NCI-H1694 treated with DMSO at 0.1 percent for 48 hours (cell line): ENCODE data around the gene MMD.
A peak's percentile ranks its signal among the peaks of the same experiment; 100 is the strongest.
"Not testable (repeated sequence)": the region's sequence is repeated elsewhere in the genome, so short reads cannot be mapped to it uniquely, and the experiment has no call there.

Experiments used
- DNase-seq: peaks from one replicate; lab custom pipeline; 2025; lab: John Stamatoyannopoulos, UW

The MMD gene

GRCh38 chr17:55420067-55420775 is 1.4 kb downstream of the MMD start:
- DNase-seq, result no peak

GRCh38 chr17:55418369-55419268 is 3.0 kb downstream of the MMD start:
- no peak for DNase-seq

GRCh38 chr17:55417411-55418268 is 4.0 kb downstream of the MMD start:
- no peak for DNase-seq

- DNase-seq, result no peak
Observed at GRCh38 chr17:55416470-55417052, 5.1 kb downstream of the MMD start.

GRCh38 chr17:55416000-55416399 is 5.6 kb downstream of the MMD start:
- no peak for DNase-seq

- DNase-seq, result no peak
Observed at GRCh38 chr17:55414983-55415382, 6.7 kb downstream of the MMD start.

- no peak for DNase-seq
Observed at GRCh38 chr17:55413825-55414489, 7.7 kb downstream of the MMD start.

- DNase-seq, result no peak
Observed at GRCh38 chr17:55411463-55411855, 10.2 kb downstream of the MMD start.

GRCh38 chr17:55410722-55411462 is 10.7 kb downstream of the MMD start:
- no peak for DNase-seq

- DNase-seq, result no peak
Observed at GRCh38 chr17:55409030-55409800, 12.4 kb downstream of the MMD start.

GRCh38 chr17:55407641-55408566 is 13.7 kb downstream of the MMD start:
- no peak for DNase-seq

- DNase-seq, result no peak
Observed at GRCh38 chr17:55405600-55405999, 16.0 kb downstream of the MMD start.

GRCh38 chr17:55404197-55404596 is 17.4 kb downstream of the MMD start:
- DNase-seq, result not testable (repeated sequence)

GRCh38 chr17:55402374-55402773 is 19.3 kb downstream of the MMD start:
- no peak for DNase-seq

- no peak for DNase-seq
Observed at GRCh38 chr17:55398689-55399088, 22.9 kb downstream of the MMD start.

GRCh38 chr17:55395803-55396505 is 25.7 kb downstream of the MMD start:
- no peak for DNase-seq

GRCh38 chr17:55394357-55395021 is 27.1 kb downstream of the MMD start:
- DNase-seq, result peak; percentile 64
